ENCODE results near the gene ATP10D.
"Not testable (repeated sequence)": the region's sequence is repeated elsewhere in the genome, so short reads cannot be mapped to it uniquely, and the experiment has no call there.

- TF ChIP-seq, protein P1, sequence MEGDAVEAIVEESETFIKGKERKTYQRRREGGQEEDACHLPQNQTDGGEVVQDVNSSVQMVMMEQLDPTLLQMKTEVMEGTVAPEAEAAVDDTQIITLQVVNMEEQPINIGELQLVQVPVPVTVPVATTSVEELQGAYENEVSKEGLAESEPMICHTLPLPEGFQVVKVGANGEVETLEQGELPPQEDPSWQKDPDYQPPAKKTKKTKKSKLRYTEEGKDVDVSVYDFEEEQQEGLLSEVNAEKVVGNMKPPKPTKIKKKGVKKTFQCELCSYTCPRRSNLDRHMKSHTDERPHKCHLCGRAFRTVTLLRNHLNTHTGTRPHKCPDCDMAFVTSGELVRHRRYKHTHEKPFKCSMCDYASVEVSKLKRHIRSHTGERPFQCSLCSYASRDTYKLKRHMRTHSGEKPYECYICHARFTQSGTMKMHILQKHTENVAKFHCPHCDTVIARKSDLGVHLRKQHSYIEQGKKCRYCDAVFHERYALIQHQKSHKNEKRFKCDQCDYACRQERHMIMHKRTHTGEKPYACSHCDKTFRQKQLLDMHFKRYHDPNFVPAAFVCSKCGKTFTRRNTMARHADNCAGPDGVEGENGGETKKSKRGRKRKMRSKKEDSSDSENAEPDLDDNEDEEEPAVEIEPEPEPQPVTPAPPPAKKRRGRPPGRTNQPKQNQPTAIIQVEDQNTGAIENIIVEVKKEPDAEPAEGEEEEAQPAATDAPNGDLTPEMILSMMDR (IDR thresholded peaks at IDR 0.05) = not testable (repeated sequence)
- not testable (repeated sequence) for TF ChIP-seq EP300, POLR2A, POLR2AphosphoS5 (IDR thresholded peaks at IDR 0.05)
Observed at GRCh38 chr4:47486727-47487126, 1.7 kb downstream of the ATP10D start.
